ENCODE measurements around the gene GPRIN2. TPM values are rescaled to one million over a fixed set of nuclear protein-coding genes. Genes with fewer than 3 reads are reported as not detected.

GPRIN2 gene
- total RNA-seq, 1 donor from 2014 or later: 5.4 TPM

- Mint-ChIP-seq H3K36me3 (ENCODE audit: low read depth) (no peaks in the 10 kb centered on the region), H3K27me3 (ENCODE audit: low read depth) (no peaks in the 10 kb centered on the region), H3K9me3 (ENCODE audit: low read depth) (no peaks in the 10 kb centered on the region), H3K4me1 (ENCODE audit: low read depth) (no peaks in the 10 kb centered on the region), H3K4me3 (ENCODE audit: unreplicated experiment) (no peak overlapping the region), H3K27ac (ENCODE audit: unreplicated experiment) (no peak overlapping the region)
- DNase-seq (ENCODE audit: low spot score): peak; percentile 97
- TF ChIP-seq CTCF (IDR thresholded peaks at IDR 0.05): no peak
Observed at GRCh38 chr10:46550076-46550790, 6.2 kb downstream of the GPRIN2 start.

- Mint-ChIP-seq H3K4me3 (ENCODE audit: unreplicated experiment) (no peak overlapping the region), H3K9me3 (ENCODE audit: low read depth) (no peaks in the 10 kb centered on the region), H3K4me1 (ENCODE audit: low read depth) (peaks cover 4% of the 10 kb centered on the region), H3K27ac (ENCODE audit: unreplicated experiment) (no peak overlapping the region), H3K27me3 (ENCODE audit: low read depth) (no peaks in the 10 kb centered on the region), H3K36me3 (ENCODE audit: low read depth) (no peaks in the 10 kb centered on the region)
- TF ChIP-seq CTCF (IDR thresholded peaks at IDR 0.05): no peak
- DNase-seq (ENCODE audit: low spot score): peak; percentile 97
Observed at GRCh38 chr10:46549171-46550075, 7.0 kb downstream of the GPRIN2 start.

GRCh38 chr10:46548498-46549090 lies 7.9 kb downstream of the GPRIN2 start:
- DNase-seq (ENCODE audit: low spot score): peak; percentile 95
- Mint-ChIP-seq H3K27ac (ENCODE audit: unreplicated experiment) (no peak overlapping the region), H3K36me3 (ENCODE audit: low read depth) (no peaks in the 10 kb centered on the region), H3K4me3 (ENCODE audit: unreplicated experiment) (no peak overlapping the region), H3K9me3 (ENCODE audit: low read depth) (no peaks in the 10 kb centered on the region), H3K4me1 (ENCODE audit: low read depth) (peaks cover 4% of the 10 kb centered on the region), H3K27me3 (ENCODE audit: low read depth) (no peaks in the 10 kb centered on the region)
- TF ChIP-seq CTCF (IDR thresholded peaks at IDR 0.05): no peak

- Mint-ChIP-seq H3K27me3 (ENCODE audit: low read depth) (no peaks in the 10 kb centered on the region), H3K36me3 (ENCODE audit: low read depth) (no peaks in the 10 kb centered on the region), H3K4me3 (ENCODE audit: unreplicated experiment) (no peak overlapping the region), H3K27ac (ENCODE audit: unreplicated experiment) (no peak overlapping the region), H3K9me3 (ENCODE audit: low read depth) (no peaks in the 10 kb centered on the region), H3K4me1 (ENCODE audit: low read depth) (peaks cover 4% of the 10 kb centered on the region)
- DNase-seq (ENCODE audit: low spot score): peak; percentile 87
- TF ChIP-seq CTCF (IDR thresholded peaks at IDR 0.05): no peak
Observed at GRCh38 chr10:46547541-46548497, 8.6 kb downstream of the GPRIN2 start.
